OCI-LY3 (cell line): Measurements from ENCODE around the gene OR9Q2.
"Not testable (repeated sequence)": the region's sequence is repeated elsewhere in the genome, so short reads cannot be mapped to it uniquely, and the experiment has no call there.

ENCODE experiments used
- H2AFZ ChIP-seq: fragments of 200-600, 300-600 bp; shearing (Covaris generic); 2 replicates; pipeline ENCODE4 v1.6.0; 2014; ENCODE audit warnings: antibody characterized with exemption, low read depth, low read length
- H3K27ac ChIP-seq: fragments of 200-600, 300-600 bp; sonication (generic); 2 replicates; pipeline ENCODE4 v1.5.1; 2014; ENCODE audit warnings: mild to moderate bottlenecking, low read length, moderate library complexity, mixed read lengths
- H3K27me3 ChIP-seq: fragments of 200-600, 300-600 bp; sonication (generic); 2 replicates; pipeline ENCODE4 v1.6.1; 2014; ENCODE audit warnings: low read depth, low read length, mixed read lengths
- H3K36me3 ChIP-seq: fragments of 200-600, 300-600 bp; sonication (generic); replicated peaks from 2 replicates; pipeline ENCODE3; 2014; ENCODE audit warnings: low read depth, low read length, mixed read lengths
- H3K4me1 ChIP-seq: fragments of 300-600, 200-600 bp; sonication (generic); 2 replicates; pipeline ENCODE4 v1.6.1; 2014; ENCODE audit warnings: low read length, mixed read lengths
- H3K4me2 ChIP-seq: fragments of 200-600, 300-600 bp; sonication (generic); 2 replicates; pipeline ENCODE4 v1.6.1; 2014; ENCODE audit warnings: low read length, mixed read lengths
- H3K4me3 ChIP-seq: fragments of 300-600, 200-600 bp; sonication (generic); 2 replicates; pipeline ENCODE4 v1.5.1; 2014; ENCODE audit warnings: antibody characterized with exemption, mild to moderate bottlenecking, low read length, moderate library complexity
- H3K79me2 ChIP-seq: fragments of 300-600, 200-600 bp; shearing (Covaris generic); 2 replicates; pipeline ENCODE4 v1.6.1; 2014; ENCODE audit warnings: mild to moderate bottlenecking, low read length, mixed read lengths
- H3K9ac ChIP-seq: fragments of 300-600, 200-600 bp; shearing (Covaris generic); 2 replicates; pipeline ENCODE4 v1.6.0; 2014; ENCODE audit warnings: mild to moderate bottlenecking, low read length, moderate library complexity
- H3K9me3 ChIP-seq: fragments of 200-600, 300-600 bp; shearing (Covaris generic); 2 replicates; pipeline ENCODE4 v1.6.1; 2014; ENCODE audit warnings: low read length, mixed read lengths; ENCODE audit not compliant: insufficient read depth
- H4K20me1 ChIP-seq: fragments of 200-600, 300-600 bp; sonication (generic); 2 replicates; pipeline ENCODE4 v1.6.1; 2016; ENCODE audit warnings: low read length, mixed read lengths; ENCODE audit not compliant: insufficient read depth
- CTCF ChIP-seq: fragments of 200-600, 300-600 bp; sonication (generic); IDR thresholded peaks from 2 replicates; pipeline ENCODE4 v1.5.1; 2014; ENCODE audit warnings: antibody characterized with exemption, low read length, low read depth
- EZH2phosphoT487 ChIP-seq: fragments of 200-600 bp; shearing (Covaris generic); IDR thresholded peaks from 2 replicates; pipeline ENCODE4 v1.6.1; 2018; ENCODE audit warnings: antibody characterized with exemption, mixed run types, low read depth

OR9Q2 gene

GRCh38 chr11:58195939-58196338, 7.1 kb downstream of the OR9Q2 start:
- Histone ChIP-seq H3K27ac (no peak overlapping the region), H3K9ac (no peak overlapping the region), H4K20me1 (no peaks in the 10 kb centered on the region), H3K9me3 (no peaks in the 10 kb centered on the region), H3K4me2 (no peak overlapping the region), H3K79me2 (no peaks in the 10 kb centered on the region), H3K4me1 (no peaks in the 10 kb centered on the region), H3K36me3 (no peaks in the 10 kb centered on the region), H2AFZ (no peak overlapping the region), H3K27me3 (no peaks in the 10 kb centered on the region), H3K4me3 (no peak overlapping the region)
- TF ChIP-seq CTCF (no peak), EZH2phosphoT487 (no peak)

GRCh38 chr11:58199271-58199670, 10.4 kb downstream of the OR9Q2 start:
- TF ChIP-seq CTCF (no peak), EZH2phosphoT487 (no peak)
- Histone ChIP-seq H3K4me2 (no peak overlapping the region), H3K9ac (no peak overlapping the region), H3K9me3 (no peaks in the 10 kb centered on the region), H2AFZ (no peak overlapping the region), H3K79me2 (no peaks in the 10 kb centered on the region), H3K4me1 (no peaks in the 10 kb centered on the region), H3K36me3 (no peaks in the 10 kb centered on the region), H3K27me3 (no peaks in the 10 kb centered on the region), H4K20me1 (no peaks in the 10 kb centered on the region), H3K4me3 (no peak overlapping the region), H3K27ac (no peak overlapping the region)

GRCh38 chr11:58204042-58204441, 15.2 kb downstream of the OR9Q2 start, which contains the start of gene OR1S2:
OR1S2 (minus strand) TSS chr11:58204142; CDS start chr11:58204142, 0 bp downstream.
- H3K27me3 ChIP-seq = no peaks in the 10 kb centered on the region
- no peak within 1 kb of the TSS for H2AFZ ChIP-seq
- no peaks in the 10 kb centered on the region for H3K36me3 ChIP-seq
- H4K20me1 ChIP-seq = no peaks in the 10 kb centered on the region
- H3K79me2 ChIP-seq = no peaks in the 10 kb centered on the region
- H3K27ac ChIP-seq = no peak within 1 kb of the TSS
- H3K9me3 ChIP-seq = no peaks in the 10 kb centered on the region
- H3K4me2 ChIP-seq = no peak within 1 kb of the TSS
- no peak within 1 kb of the TSS for H3K9ac ChIP-seq
- no peaks in the 10 kb centered on the region for H3K4me1 ChIP-seq
- H3K4me3 ChIP-seq = no peak within 1 kb of the TSS
- TF ChIP-seq EZH2phosphoT487 = no peak
- TF ChIP-seq CTCF = no peak

GRCh38 chr11:58212420-58212819, 23.6 kb downstream of the OR9Q2 start, which contains the start of gene OR1S1:
OR1S1 (plus strand) TSS chr11:58212720.
- not testable (repeated sequence) for H3K79me2 ChIP-seq, H3K27ac ChIP-seq, H3K4me1 ChIP-seq, H3K36me3 ChIP-seq, H3K9ac ChIP-seq, H3K4me3 ChIP-seq, H3K4me2 ChIP-seq, H2AFZ ChIP-seq, H4K20me1 ChIP-seq, H3K9me3 ChIP-seq, H3K27me3 ChIP-seq

- Histone ChIP-seq H3K79me2 (no peaks in the 10 kb centered on the region), H3K4me3 (no peak overlapping the region), H3K9me3 (no peaks in the 10 kb centered on the region), H3K36me3 (no peaks in the 10 kb centered on the region), H3K4me2 (no peak overlapping the region), H3K27ac (no peak overlapping the region), H3K27me3 (no peaks in the 10 kb centered on the region), H3K9ac (no peak overlapping the region), H2AFZ (no peak overlapping the region), H4K20me1 (no peaks in the 10 kb centered on the region), H3K4me1 (no peaks in the 10 kb centered on the region)
- no peak for TF ChIP-seq EZH2phosphoT487
- TF ChIP-seq CTCF = no peak
Observed at GRCh38 chr11:58216476-58216875, 27.6 kb downstream of the OR9Q2 start.
